GM19372 (cell line): ENCODE measurements around the gene WNK2.

Source experiments
- ATAC-seq: cut with Tn5 transposase; IDR thresholded peaks from one replicate; pipeline ENCODE4 v1.9.1; 2021; ENCODE audit warnings: mild to moderate bottlenecking, low read depth, moderate library complexity; ENCODE audit not compliant: unreplicated experiment

The WNK2 gene

DNA sequence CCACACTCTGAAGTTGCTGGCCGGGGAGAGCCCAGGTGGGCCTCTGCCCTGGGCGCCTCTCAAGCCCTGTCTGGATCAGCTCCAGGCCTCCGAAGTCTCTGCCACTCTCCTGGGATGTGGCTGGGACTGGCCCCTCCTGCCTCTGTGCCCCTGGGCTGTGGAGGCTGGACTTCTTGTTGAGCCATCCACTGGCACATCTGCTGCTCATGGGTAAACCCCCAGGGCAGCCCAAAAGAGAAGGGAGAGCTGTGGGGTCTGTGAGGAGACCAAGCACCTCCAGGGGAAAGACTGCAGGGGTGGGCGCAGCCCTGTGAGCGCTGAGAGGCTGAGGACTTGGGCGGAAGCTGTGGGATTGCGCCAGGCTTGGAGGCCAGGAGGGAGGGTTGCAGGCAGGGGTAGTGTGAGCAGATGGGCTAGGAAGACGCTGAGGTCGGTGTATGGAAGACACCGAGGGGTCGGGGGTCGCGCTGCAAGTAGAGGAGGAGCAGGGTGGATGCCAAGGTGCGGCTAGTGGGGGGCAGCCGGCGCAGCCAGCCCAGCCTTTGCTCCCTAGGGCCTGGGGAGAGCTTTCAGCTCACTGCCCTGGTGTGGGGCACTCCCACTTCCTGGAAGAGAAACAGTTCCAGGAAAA, 118.1 kb downstream of the WNK2 start:
- ATAC-seq = no peak

DNA sequence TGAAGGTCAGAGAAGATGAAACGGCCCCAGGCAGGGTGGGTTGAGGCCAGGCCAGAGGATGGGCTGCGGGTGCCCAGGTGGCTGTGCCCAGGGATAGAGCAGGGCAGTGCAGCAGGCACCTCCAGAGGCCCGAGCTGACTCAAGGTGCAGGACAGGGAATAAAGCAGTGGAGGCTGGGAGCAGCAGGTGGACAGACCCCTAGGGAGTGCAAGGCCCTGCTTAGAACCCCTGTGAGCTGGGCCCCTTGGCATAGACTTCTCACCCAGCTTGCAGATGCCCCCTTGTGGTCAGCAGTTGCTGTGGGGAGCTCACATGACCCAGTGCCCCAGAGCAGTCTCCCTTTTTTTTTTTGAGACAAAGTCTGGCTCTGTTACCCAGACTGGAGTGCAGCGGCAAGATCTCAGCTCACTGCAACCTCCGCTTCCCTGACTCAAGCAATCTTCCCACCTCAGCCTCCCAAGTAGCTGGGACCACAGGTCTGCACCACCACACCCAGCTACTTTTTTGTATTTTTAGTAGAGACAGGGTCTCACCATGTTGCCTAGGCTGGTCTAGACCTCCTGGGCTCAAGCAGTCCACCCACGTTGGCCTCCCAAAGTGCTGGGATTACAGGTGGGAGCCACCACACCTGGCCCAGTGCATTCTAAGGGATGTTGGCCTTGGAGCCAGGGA, 118.8 kb downstream of the WNK2 start:
- ATAC-seq = no peak

DNA sequence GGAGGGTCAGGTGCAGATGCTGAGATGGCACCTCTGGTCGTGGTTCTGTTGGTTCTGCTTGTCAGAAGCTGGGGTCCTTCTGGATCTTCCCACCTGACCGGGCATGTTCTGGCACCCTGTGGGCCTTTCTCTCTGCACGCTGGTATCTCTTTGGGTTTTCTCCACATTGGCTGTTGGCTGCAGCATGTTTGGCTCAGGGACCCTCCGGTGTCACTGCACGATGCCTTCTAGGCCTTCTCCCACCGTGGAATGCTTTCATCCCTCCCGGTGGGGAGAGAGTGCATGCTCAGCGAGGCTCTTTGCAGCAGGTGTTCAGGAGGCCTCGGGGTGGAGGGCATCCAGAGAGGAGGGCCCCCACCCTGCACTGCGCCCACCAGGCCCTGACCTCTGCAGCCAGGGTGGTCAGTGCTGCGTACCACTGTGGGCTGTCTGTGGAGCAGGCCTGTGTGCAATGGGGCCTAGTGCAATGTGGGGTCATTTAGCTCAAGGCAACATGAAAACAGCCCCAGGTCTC, 119.4 kb downstream of the WNK2 start:
- no peak for ATAC-seq

DNA sequence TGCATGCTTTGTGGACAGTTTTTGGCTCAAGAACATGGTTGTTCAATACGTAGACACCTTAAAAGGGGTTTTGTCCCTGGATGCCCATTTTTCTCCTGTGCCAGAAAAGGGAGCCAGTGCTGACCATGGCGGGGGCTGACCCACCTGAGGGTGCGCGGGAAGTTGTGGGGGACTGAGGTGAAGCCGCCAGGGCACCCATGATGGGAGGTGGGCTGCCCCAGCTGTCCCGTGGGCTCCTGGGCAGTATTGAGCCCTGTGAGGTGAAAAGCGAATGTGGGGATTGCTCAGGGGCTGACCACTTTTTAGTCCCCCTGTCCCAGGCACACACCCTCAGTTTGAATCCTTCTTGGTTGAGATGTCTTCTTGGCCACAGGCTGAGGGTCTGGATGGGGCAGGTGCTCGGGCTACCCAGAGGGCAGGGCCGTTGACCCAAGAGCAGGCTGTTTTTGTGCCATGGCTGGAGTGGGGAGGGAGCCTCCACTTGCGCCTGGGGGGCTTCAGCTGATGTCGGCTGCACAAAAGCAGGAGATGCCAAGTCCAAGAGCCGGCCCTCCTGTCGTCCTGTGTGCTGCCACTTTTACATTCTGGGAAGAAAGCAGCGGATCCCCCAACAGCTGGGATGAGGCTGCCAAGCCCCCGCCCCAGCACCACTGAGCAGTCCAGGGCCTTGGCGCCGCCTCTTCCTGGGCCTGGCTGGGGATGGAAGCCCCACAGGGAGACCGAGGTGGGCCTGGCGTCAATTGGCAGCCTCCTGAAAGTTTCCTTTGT, 120.1 kb downstream of the WNK2 start:
- no peak for ATAC-seq

DNA sequence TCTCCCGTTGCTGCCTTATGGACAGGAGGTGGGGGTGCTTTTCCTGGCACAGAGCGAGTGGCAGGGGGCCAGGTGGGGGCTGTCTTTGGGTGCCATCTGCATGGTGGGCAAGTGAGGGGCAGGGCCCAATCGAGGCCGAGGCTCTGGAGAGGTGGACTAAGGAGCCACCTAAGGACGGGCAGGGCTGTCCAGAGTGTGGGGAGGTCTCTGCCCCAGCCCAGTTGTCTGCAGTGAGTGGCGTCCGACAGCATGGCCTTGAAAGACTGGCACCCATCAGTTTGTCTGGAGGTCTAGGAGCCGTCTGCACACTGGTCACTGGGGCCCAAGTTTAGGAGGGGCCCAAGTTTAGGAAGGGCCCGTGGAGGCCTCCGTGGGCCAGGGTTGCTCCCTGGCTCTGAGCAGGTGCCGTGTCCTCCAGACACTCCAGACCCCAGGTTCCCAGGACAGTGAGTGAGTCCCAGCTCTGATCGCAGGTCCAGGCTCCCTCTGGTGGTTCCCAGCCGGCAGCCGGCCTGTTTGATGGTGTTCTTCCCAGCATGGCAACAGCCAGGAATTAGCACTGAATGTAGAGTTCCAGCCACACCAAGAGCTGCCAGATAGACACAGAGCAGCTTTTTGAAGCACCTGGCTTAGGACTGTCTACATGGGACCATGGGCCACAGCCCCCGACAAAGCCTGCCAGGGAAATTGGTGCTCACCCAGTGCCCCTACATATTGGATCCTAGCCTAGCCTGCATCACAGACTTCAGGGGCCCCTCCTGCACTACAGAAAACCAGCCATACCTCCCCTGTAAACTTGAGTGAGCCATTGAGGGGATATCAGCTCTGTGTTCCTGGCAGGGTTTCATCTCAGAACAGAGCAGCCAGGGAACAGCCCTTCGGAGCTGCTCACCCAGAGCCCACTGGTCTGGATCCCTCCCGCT, 120.9 kb downstream of the WNK2 start:
- ATAC-seq = no peak

DNA sequence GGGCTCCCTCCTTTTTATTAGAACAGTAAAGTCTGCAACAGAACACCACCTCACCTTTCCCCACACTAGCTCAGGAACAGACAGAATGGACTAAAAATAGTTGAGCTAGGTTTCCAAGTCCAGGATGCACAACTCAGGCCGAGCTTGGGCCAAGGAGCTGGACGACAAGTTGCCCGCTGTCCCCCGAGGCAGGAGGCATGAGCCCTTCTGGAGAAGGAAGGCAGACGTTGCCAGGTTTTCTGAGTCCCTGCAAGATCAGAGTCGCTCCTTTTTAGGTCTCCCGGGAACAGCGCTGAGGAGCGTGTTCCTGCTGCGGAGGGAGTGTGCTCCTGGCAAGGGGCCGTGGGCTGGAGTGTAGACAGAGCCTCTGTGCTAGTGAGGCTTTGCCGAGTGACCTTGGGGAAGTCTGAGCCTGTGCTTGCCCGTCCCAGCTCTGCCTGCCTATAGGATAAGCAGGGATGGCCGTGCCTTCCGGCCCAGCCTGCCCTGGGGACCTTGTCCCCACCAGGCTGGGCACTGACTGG, 121.6 kb downstream of the WNK2 start:
- no peak for ATAC-seq

DNA sequence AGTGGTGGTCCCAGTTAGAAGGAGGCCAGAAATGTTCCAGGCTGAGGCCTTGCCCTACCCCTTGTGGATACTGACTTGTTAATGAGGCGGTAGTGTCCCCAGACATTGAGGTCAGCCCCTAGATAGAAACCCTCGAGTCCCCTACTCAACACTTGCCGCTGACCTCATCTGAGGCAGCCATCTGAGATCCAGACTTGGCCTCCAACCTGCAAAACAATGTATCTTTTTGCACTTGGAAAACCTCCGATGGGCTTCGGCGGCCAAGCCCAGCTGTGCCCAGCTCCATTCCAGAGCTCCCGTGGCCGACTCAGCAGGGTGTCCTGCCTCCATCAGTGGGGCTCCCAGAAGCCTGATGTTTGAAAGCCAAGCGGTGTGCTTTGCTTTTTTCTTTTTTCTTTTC, 122.1 kb downstream of the WNK2 start:
- ATAC-seq = no peak

DNA sequence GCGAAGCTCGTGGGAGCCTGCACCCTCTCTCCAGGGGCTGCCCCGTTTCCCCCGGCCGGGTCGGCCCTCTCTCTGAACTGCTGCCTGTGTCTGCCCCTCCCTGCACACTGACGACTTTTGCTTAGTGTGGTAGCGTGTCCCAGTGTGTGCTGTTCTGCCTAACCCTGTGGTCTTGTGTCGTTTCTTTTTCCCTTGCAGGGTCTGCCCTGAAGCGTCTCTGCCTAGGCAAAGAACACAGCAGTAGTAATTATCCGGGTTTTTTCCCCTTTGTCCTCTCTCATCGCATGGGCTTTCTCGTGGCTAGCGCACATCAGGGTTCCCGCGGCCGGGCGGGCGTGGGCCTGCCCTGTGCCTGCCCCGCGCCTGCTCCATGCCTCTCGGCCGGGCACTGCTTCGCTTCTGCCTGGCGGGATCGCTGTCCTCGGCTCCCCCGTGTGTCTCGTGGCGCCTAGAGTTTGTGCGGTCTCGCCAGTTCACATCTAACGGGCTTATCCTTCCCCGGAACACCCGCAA, 122.7 kb downstream of the WNK2 start:
- no peak for ATAC-seq

DNA sequence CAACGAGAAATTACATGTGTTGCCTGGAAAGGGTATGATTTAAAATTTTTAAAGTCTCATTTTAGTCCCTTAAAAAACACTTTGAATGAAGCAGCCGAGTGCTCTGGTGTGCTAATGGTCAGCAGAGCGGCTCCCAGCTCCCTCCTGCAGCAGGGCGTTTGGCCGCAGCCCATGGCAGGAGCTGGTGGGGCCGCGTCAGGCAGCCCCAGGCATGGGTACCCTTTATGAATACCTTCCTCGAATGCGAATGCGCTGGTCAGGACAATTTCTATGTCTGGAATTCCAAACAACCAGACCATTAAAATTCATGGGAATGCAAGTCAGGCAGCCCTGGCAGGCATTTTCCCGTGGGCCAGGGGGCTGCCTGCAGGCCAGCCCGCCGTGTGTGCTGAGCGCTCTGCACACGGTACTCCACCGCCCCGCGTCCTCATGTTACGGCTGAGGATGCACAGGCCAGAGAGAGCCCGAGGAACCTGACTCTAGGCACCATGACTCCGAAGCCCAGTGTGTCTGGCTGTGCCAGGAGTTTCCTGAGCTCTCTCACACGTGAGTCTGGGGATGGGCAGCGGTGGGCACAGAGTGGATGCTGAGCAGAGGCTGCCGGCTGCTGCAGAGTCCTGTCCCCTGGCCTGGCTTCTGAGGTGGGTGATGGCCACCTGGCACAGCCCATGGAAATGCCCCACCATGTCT, 123.7 kb downstream of the WNK2 start:
- no peak for ATAC-seq

DNA sequence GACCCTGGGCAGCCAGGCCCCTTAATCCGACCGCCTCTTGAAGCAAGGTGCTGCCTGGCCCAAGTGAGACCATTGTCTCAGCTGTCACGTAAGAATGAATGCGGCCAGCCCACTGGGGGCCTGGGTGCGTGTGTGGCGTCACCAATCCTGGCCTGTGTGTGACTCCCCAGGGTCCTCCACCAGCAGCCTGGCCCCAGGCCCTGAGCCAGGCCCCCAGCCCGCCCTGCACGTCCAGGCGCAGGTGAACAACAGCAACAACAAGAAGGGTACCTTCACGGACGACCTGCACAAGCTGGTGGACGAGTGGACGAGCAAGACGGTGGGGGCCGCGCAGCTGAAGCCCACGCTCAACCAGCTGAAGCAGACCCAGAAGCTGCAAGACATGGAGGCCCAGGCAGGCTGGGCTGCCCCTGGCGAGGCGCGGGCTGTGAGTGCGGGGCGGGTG, 124.2 kb downstream of the WNK2 start:
- no peak for ATAC-seq

DNA sequence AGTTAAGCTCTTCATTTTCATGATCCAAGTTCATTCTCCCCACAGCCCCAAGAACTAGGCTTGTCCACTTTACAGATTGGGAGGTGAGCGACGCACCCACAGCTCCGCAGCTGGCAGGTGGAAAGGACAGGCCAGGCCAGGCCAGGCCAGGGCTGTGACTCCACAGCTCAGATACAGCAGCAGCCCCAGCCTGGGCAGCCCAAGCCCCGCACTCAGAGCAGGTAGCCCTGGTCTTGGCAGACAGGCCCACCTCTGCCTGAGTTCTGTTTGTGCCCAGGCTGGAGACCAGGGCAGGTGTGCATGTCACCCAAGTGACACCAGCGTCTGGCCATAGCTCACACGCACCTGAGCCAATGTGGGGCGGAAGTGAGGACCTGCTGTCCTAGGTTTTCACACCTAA, 124.7 kb downstream of the WNK2 start:
- no peak for ATAC-seq

DNA sequence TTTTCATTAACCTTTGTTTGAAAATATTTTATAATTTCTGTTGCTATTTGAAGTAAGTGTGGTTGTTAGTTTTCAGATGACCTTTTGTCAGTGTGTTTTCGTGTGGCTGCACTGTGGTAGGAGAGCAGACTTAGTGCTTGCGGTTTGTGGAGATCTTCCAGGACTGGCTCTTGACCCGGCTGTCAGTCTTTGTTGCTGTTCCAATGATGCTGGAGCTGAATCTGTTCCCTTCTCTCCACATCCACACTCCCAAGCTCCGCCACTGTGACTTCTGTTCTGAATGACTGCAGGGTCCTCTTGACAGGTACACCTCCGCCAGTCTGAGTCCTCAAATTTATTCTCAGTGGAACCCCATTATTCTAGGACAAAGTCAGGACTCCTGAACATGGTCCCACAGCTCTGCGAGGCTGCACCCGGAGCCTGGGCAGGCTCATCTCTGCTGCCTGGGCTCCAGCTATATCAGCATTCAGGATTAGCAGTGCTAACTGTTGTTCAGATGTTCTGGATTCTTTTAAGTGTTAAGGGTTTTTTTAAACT, 126.0 kb downstream of the WNK2 start:
- ATAC-seq = no peak

DNA sequence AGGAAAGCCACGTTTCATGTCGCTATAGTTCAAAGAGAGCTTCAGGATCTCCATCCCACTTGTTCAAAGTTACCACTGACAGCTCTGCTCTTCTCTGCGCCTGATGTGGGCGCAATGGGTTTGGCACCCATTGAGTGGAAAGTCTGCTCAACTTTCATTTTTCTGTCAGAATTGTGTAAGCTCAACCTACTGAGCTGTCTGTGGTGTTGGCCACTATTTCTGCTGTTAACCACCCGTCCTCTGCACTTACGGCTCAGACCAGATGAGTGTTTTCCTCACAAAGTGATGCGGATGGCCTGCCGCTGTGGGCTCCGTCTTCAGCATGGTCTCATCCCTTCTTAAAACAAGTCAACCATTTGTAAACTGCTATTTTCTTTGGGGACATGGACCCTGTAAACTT, 131.2 kb downstream of the WNK2 start:
- no peak for ATAC-seq

DNA sequence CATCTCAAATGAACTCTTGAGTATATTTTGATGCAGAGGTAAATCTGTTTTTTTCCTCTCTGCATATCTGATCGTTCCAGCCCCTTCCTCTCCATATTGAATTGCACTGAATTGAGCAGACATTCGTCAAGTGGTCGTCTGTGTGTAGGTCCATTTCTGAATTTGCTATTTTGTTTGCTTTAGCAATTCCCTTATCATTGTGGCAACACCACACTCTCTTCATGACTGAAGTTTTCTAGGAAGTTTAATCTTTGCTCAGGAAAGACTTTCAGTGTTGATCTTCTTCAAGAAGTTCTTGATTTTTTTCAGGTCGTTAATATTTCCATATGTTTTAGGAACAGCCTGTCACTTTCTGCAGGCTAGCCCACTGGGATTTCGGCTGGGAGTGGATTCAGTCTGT, 132.0 kb downstream of the WNK2 start:
- ATAC-seq = no peak

DNA sequence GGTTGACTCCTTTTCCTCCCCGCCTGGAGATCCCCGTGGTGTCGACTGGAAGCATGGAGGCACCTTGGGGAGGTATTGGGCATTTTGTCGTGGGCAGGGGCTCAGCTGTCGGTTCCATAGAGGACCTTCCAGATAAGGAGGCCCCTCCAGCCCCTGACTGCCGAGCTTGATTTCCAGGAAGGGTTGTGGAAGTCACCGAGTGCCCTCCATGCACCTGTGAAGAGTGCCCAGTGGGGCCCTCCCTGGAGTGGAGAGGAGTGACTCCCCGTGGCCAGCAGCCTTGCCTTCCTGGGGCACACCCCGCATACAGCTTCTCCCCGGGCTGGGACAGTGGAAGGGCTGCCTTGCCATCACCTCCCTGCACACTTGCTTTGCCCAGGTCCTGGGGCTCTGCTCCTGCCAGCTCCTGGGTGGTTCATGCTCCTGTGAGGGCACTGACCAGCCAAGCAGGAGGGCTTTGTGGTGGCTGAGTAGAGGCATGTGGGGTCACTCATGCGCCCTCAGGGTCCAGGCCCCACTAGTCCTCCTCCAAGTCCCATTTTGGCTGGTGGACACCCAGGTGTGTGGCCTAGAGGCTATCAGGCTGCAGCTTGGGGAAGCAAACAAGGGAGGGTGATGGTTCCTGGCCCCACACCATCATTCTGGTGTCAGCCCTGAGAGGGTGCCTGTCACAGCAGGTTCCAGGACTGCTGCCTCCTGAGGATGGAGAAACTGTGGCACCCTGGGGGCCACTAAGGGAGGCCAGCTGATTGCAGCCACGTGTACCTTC, 133.0 kb downstream of the WNK2 start:
- ATAC-seq = no peak

DNA sequence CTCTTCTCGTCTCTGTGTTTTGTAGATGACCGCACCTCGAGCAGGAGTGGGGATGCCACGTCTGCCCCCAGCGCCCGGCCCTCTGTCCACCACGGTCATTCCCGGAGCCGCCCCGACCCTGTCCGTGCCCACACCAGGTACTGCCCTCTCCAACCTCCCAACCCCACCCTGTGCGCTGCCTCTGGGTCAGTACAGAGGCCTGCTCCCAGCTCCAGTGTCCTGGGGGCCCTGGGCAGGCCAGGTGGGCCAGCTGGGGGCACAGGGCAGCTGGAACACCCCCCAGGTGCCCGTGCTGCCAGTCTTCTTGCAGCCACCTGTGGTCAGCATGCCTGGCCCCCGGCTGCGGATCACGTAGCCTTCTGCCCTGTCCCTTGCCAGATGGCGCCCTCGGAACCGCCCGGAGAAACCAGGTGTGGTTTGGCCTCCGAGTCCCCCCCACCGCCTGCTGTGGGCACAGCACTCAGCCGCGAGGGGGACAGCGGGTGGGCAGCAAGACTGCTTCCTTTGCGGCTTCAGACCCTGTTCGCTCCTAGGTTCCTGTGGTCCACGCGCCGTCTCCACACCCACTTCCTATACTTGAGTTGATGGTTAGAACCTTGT, 133.7 kb downstream of the WNK2 start:
- ATAC-seq = no peak

DNA sequence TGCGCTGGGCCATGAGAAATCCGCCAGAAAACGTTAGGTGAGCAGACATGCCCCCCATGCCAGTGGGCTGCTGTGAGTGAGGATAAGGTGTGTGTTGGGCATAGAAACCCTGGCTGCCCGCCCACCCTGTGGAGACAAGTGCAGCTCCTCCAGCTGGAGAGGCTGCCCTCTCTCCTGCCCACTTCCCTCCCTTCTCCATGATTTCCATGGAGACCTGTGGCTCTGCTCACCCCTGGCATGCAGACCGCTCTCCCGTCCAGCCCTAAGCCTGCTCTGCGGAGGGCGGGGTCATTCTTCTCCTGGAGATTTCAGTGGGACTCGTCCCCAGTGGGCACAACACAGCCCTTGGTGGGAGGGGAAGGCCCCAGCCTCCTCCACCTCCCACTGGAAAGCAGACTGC, 134.5 kb downstream of the WNK2 start:
- no peak for ATAC-seq
